ENCODE results near the gene RGS6.
"Not testable (repeated sequence)": the region's sequence is repeated elsewhere in the genome, so short reads cannot be mapped to it uniquely, and the experiment has no call there.

The RGS6 gene

DNA sequence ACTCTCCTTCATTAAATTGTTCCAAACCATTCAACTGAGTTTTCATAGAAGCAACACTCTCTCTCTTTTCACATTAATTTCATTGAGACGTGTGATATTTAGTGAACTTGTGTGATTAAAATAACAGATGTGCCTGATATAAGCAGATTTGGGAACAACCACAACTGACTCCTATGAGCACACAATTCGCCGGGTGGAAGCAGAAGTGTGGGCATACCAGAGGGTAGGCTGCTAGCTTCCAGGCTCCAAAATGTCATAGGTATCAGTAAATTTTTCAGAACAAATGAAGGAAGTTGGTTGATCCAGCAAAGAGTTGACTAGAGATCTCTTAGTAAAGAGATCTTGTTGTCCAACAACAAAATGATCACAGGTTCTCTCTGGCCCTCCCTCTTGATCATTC is 532.0 kb downstream of the RGS6 start:
- no peak for DNase-seq

DNA sequence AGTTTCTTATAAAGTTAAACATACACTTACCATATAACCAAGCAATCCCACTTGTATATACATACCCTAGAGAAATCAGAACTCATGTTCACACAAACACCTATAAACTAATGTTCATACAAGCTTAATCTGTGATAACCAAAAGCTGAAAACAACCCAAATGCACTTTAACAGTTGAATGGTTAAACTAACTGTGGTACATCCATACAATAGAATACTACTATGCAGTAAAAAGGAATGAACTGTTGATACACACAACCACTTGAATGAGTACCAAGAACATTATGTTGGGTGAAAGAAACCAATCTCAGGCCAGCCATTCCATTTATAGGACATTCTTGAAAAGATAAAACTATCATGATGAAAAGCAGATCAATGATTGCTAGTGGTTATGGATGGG is 534.1 kb downstream of the RGS6 start:
- DNase-seq = no peak

DNA sequence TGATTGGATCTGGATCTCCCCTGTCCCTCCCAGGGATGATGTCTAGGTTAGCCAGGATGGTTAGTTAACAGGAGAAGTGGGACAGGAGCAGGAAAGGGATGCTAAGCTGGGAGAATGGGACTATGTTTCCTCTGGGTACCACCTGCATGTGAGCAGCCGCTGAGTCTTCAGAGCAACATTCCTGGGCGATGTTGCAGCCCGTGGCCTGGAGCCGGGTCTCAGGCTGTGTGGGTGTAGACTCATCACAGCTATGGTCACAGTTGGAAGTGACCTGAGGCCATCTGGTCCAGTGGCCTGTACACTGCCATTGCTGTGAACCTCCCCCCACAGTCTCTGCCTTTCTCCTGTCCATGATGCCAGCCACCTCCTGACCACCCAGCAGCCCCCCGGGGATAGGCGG is 539.1 kb downstream of the RGS6 start:
- DNase-seq = no peak

DNA sequence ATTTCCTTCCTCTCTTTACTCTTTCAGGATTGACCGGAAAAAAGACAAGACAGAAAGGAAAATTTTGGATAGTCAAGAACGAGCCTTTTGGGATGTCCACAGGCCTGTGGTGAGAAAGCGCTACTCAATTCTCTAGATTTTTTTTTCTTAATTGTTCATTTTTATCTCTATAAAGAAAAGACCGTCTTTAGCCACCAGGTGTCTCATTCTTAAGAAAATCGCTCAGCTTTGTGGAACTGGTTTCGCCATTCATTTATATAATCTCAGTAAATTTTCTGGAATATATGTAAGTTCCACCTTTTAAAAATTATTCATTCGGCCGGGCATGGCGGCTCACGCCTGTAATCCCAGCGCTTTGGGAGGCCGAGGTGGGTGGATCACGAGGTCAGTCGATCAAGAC is 540.6 kb downstream of the RGS6 start:
- no peak for DNase-seq

DNA sequence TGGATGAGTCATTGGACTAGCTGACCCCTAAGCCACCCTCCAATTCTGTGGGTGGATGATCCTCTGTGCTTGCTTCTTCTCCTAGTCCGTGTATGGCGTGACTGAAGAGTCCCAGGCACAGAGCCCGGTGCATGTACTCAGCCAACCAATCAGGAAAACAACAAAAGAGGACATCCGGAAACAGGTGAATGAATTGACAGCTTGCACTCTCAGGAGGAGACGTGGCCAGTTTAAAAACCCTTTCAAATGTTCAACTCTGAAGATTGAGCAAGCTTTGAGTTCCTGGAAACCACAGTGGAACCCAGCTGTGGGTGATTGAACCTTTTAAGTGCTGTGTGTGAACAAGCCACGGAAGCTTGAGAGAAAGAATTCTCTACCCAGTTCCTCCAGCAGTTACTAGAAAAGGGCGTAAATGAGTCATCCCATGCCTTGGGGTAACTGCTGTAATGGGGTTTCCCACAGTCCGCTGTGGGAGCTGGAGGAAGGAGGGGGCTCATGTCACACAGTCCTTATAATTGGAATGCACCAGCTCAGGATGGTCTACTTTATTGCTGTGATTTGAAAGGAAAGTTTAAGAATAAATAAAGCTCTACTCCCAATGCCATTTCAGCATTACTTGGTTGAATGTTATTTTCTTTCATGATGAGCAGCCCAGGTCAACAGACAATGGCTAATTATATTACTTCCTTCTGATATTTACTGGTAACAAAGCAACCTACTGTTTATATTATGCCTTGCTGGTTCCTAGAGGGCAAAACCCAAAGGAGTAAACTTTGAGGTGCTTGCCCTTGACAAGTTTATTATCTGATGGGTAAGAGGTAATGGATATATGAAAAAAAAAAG is 544.6 kb downstream of the RGS6 start:
- DNase-seq = no peak

DNA sequence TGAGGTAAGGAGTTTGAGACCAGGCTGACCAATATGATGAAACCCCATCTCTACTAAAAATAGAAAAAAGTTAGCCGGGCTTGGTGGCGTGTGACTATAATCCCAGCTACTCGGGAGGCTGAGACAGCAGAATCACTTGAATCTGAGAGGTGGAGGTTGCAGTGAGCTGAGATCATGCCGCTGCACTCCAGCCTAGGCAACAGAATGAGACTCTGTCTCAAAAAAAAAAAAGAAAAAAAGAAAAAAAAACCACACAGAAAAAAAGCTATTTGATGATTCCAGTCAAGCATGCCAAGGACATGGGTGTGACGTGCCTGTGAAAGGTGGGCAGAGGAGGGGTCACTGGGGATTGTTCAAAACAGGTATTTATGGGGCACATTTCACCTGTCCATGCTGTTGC is 545.3 kb downstream of the RGS6 start:
- not testable (repeated sequence) for DNase-seq

DNA sequence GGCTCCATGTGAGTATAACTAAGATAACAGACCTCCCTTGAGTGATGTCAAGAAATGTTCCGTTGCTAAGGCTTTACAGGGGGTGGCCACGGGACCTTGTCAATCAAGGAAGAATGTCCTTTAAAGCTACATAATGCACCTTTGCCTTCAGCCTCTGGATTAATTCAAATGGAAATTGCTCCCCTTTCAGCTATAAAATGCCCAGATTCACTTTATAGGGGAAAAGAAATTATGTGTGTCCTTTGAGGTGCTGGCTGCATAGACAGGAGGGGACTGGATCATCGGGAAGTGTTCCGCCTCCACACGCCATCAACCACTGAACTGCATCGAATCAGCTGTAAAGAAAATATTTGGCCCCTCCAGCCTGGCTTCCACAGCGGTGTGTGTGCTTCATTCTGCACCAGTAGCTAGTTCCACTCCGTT is 546.3 kb downstream of the RGS6 start:
- no peak for DNase-seq

DNA sequence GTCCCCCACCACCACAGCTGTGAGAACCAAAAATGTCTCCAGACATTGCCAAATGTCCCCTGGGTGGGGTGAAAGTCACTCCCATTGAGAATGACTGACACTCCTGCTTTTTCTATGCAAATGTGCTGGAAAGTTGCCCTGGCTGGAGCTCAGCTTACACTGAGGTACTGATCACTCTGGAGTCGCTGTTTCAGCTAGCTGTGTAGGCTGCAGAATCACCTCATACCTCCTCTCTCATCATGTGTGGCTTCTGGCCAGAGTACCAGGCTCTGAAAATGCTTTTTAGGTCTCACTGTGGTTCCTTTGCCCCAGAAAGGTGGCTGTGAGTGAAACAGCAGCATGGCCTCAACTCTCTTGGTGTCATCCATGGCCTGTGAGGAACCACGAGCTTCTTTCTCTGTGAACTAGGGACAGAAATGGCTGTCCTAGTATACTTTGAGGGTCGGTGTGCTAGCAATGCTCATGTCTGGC is 547.3 kb downstream of the RGS6 start:
- no peak for DNase-seq

DNA sequence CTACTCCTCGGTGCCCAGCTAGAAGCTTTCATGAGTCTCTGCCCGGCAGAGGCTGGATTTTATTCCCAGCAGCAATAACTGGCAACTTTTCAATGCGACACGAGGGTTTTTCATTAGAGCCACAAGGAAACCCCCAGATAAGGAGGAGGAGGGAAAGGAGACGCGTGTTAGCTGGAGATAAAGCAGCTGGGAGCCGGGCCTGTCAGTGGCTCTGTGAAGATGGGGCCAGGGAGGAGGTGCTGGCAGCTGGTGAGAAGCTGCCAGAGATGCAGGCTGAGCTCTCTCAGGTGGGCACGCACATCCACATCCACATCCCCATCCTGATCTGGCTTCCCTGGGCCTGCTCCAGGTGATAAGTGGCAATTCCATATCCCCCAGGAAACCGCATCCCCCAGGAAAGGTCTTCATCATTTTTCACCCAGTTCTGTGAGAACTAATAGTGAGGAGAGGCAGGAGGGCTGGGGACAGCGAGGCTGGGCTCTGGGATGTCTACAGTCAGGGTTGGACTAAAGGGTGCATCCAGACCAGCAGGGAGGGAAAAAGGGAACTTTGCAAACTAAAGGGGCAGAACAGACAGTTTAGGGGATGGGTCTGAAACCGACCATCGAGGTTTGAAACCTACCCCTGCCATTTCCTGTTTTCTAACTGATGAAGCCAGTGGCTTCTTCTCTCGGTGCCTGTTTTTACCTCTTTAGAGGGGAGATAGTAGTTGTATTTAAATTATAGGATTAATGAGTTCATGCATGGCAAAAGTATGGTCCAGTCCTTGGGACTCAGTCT is 548.4 kb downstream of the RGS6 start:
- no peak for DNase-seq

DNA sequence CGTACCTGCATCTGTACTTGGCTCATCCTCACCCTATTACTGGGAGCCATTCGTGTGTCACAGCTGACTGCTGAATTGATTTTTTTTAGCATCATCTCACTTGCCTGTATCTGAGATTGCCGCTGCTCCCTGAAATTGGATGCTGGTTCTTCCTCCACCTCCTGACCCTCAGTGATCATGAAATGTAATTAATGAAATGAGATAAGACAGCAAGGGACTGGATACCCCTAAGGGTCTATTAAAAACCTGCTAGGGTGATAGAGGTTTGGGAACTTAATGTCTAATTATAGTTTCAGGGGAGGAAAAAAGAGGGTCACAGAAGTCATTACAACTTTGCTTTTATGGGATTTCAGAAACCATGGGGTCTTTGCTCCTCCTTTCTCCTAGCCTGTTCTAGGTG is 551.1 kb downstream of the RGS6 start:
- no peak for DNase-seq

DNA sequence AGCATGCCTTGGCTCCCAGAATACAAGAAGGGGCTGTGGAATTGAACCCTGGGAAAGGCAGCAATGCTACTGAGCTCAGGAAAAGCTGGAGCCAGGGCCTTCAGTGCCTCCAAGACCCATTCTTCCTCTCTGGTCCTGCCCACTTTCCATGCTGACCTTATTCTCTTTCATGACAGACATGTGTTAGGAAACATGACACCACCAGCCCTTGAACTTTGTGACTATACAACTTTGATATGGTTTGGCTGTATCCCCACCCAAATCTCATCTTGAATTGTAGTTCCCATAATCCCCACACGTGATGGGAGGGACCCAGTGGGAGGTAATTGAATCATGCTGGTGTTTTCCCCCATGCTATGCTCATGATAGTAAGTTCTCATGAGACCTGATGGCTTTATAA is 553.5 kb downstream of the RGS6 start:
- no peak for DNase-seq

DNA sequence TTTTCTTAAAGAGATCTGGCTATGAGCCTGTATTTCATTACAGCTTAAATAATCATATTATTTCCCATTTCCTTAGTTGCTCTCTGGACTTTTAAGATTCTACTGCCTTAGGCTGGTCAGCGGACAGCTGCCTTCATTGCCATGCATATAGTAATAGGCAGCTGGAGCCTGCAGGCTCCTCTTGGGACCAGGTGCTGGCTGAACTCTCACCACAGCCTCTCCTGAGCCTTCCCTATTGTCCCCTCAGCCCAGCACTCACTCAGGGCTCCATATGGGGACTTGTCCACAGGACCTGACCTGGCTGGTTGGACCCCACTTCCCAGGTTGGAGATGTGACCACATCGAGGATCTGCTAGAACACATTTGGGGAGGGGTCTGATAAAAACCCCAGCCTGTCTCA is 556.3 kb downstream of the RGS6 start:
- no peak for DNase-seq

DNA sequence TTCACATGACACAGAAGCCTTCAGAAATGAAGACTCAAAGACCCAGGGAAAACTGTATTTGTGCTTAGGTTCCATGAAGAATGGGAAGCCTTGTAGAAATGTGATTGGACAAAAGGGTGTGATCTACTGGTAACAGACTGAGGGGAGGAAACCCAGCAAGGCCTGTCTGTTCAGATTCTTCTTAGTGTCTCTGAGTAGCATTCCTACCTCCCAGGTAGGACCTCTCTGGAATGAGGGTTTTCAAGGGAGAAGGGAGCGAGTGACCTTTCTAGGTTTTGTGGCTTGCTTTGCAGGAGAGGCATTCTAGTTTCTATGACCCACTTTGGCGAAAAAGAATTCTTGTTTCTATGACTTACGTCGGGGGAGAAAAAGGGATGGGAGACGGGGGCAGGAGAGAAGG is 560.0 kb downstream of the RGS6 start:
- no peak for DNase-seq

DNA sequence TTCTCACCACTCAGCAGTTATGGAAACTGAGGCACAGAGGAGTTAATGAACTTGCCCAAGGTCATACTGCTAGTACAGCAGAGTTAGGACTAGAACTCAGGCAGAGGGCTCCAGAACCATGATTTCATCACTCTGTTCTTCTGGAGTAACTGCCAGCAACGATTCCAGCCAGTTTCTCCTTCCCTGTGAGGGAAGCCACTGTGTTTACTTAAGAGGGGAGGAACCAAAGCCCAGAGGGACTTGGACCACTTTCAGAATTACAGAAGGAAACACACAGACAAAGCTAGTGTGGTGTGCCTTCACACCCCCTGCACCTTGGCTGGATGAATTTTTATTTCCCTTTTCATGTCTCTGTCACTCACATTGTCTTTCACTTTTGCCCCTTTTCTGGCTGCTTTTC is 563.4 kb downstream of the RGS6 start:
- no peak for DNase-seq

DNA sequence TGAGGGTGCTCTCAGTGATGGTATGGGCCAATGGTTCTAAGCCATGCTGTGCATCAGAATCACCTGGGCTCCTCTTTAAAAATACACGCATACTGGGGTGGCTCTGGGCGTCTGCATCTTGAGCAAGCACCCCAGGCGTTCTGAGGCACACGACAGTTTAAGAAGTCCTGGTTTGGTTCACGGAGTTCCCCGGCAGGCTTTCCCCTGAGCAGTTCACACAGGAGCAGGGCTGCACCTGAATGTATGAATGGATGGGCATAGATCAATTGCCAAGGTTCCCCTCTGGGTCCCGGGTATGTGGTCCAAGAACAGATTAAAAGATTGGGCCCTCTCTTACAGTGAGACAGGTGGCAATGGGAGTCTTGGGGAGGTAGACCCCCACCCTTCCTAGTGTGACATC is 566.4 kb downstream of the RGS6 start:
- no peak for DNase-seq

DNA sequence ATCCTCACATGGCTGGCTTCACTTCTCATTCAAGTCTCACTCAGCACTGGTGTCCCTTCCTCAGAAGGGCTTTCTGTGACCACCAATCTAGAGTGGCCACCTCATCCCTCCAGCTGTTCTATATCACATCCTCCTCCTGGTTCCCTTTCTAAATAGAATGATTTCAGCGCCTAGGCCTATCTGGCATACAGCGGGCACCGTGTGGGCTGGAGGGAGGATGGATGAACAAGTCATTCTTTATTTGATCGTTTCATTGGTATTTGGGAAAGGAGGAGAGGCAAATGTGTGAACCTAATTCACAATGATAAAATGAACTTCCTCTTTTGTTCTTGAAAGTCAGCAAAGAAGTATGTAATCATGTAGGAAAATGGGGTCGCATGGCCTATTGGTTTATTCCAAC is 567.5 kb downstream of the RGS6 start:
- no peak for DNase-seq

DNA sequence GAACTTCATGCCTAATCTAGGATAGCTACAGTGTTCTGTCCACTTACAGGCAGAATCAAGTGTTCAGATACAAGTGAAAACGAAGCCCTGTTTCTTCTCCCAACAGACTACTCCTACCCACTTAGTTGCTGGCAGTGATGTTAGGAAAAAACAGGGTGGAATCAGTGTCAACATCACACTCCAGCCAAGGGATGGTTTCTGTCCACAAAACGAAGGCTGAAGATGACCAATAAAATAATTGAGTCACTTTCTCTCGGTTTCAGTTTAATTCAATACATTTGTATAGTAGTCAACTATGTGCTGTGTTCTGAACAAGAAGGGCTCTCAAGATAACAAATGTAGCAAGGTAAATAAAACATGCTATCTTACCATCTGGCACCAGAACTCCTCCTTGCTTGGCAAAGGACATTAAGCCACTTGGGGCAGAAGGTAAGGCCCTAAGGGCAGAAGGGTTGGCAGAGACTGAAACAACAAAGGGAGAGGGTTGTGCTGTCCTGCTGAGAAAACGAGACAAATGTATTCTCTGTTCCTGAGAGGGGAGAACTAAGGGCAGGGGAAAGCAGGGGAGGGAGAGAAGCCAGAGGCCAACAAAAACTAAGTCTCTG is 568.1 kb downstream of the RGS6 start:
- no peak for DNase-seq

DNA sequence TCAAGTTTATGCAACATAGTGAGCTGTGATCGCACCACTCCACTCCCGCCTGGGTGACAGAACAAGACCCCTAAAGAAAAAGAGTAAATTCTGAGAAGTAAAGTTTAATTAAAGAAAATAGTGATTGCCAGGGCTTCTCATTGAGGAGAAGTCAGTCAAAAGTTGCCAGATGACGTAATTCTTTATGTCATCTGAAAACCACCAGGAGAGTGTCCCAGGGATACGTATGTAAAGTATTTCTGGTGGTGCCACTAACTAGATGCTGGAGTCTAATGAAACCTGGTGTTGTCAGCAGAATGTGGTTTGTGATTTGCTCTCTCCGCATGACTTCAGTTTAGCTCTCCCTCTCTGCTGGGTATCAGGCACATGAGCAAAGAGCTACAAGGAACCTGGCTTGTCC is 569.2 kb downstream of the RGS6 start:
- DNase-seq = no peak

DNA sequence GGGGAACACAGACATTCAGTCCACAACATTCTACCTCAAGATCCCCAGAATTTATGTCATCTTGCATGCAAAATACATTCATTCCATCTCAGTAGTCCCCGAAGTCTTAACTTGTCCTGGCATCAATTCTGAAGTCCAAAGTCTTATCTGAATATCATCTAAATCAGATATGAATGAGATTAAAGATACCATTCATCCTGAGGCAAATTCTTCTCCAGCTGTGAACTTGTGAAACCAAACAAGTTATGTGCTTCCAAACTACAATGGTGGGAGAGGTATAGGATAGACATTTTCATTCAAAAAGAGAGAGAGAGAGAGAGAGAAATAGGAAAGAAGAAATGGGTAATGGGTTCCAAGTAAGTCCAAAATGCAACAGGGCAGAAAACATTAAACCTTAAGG is 571.0 kb downstream of the RGS6 start:
- no peak for DNase-seq

DNA sequence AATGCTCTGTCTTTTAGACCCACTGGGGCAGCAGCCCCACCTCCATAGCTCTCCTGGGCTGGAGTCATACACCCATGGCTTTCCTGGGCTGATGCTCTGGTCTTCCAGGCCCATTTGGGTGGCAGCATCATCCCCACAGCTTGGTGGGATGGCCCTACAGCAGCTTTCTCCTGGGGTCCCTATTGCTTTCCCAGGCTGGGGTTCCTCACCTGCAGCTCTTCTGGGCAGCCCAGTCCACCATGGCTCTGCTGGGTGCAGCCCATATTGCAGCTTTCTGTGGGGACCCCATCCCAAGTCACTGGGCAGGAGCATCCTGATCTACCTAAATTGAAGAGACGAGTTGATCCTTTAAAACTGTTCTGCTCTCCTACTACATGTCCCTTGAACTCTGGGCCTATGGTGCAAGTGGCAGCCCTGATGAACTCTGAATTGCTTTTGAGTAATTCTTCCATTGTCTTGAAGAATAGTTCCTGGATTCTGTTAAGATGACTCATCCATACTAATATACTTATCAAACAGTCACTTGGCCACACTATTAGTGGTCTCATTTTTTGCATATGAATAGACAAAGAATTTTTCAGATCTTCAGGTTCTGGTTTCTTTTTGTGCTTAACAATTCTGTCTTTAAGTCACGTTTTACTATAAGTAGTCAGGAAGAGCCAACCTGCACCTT is 571.6 kb downstream of the RGS6 start:
- DNase-seq = no peak

DNA sequence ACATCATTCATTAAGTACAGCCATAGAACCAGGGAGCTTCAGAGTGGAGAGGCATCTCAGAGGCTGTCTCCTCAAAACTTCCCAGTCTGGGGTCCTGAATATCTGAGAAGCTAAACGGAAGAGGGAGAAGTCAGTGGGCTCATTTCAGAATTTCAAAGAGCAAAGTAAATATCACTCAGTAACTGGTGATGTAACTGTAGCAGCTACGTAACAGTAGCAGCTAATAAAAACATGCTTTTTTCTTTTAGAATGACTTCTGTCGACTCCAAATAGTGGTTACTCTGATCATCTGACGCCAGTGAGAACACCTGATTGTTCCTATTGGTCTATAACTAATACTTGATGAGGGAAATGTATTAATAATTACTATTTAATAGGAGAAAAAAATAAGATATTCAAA is 578.3 kb downstream of the RGS6 start:
- no peak for DNase-seq

DNA sequence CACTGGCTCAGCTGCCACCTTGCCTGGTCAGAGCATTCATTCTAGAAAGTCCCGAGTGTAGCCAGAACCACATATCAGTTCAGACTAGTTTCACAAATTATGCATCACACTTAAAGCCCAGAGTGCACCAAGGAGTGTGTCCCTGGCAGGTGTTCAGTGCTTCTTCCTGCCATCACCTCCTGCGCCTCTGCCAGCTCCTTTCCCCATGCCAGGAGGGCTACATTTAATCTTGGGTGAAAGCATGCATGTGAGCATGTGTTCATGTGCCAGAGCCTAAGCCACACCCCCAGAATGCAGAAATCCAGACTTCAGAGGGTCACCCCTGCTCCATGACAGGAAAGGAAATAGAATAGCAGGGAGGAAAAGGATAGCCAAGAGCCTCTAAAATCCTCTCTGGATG is 580.1 kb downstream of the RGS6 start:
- DNase-seq = no peak

DNA sequence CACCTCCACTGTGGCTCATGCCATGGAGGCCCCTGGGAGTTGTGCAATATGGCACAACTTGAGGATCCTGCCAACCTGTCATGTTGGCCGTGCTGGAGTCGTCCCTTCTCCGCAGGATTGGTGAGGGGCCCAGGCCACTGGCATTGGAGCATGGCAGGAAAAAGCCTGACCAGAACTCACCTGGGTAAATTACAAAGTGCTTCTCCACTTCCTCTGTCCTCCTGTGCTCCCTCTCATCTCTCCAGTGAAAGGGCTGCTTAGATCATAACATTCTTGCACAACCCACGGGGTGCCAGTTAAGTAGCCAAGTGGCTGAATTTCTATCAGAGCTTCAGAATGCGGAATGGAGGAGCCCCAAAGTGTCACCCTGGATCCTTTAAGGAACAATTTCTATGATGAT is 580.7 kb downstream of the RGS6 start:
- DNase-seq = no peak

Measured in NCI-H2107 (cell line).